HG03095 (cell line): ENCODE results near the gene MPP1.
A peak's percentile ranks its signal among the peaks of the same experiment; 100 is the strongest.

Experiments used
- ATAC-seq: cut with Tn5 transposase; IDR thresholded peaks from one replicate; pipeline ENCODE4 v1.9.1; 2021; ENCODE audit warnings: moderate library complexity; ENCODE audit not compliant: unreplicated experiment

MPP1 gene

DNA sequence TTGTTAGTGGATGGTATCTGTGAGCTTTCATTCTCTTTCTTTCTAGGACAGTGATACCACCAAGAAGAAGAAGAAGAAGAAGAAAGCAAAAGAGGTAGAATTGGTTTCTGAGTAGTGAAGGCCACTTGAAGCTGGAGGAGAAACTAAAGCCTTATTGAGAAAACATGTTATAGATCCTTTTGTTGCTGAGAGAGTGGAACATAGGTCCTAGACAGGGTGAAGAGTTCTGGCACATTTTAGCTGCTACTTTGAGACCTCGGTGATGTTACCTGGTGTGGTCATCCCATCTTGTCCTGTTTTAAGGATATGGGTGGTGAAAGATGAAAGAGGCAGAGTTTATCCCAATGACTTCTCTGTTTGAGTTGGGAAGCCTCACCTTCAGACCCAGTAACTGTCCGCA, 28.5 kb downstream of the MPP1 start:
- ATAC-seq: no peak

DNA sequence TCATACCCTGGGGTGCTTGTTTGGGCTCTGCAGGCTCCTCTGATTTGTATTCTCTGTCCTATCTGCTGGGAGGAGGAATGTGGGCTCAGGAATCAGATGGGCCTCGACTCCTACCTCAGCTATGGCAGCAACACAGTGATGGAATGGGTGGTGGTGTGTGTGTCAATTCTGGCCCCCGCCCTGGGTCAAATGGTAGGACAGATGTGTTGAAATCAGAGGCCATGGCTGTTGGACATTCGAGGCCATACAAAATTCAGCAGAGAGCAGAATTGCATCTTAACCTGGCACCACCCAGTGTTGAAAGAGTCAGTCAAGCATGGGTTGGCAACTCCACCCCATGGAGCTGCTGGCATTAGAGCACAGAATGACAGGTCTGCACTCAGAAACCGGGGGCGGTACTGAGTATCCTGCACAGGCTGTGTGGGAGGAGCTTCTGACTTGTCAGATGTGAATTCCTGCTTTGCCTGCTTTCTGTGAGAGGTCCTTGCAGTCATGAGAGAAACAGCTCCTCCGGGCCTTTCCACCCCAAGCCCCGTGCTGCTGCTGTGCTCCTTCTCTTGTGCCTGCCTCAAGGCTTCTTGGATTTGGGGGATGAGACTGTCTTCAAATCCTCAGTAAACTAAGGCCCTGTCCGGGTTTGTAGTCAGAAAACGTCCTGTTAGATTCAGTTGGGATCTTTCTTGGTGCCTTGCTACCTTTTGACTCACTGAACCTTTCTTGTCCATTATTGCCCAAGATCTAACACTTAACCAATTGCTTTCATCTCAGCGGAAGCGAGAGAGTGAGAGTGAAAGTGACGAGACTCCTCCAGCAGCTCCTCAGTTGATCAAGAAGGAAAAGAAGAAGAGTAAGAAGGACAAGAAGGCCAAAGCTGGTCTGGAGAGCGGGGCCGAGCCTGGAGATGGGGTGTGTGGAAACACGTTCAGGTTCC, 29.6 kb downstream of the MPP1 start:
- no peak for ATAC-seq

DNA sequence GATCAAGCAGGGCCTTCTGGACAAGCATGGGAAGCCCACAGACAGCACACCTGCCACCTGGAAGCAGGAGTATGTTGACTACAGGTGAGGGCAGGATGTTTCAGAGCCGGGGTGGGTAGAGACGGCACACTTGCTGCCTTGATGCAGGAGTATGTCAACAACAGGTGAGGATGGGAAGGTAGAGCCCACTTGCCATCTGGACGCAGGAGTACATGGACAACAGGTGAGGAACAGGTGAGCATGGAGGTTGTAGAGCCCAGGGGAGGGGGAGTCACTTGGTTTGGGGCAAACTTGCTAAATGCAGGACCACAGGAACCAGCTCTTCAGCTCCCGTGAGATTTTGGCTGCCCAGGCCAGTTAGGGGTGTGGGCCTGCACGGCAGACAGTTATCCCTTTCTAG, 30.7 kb downstream of the MPP1 start:
- no peak for ATAC-seq

DNA sequence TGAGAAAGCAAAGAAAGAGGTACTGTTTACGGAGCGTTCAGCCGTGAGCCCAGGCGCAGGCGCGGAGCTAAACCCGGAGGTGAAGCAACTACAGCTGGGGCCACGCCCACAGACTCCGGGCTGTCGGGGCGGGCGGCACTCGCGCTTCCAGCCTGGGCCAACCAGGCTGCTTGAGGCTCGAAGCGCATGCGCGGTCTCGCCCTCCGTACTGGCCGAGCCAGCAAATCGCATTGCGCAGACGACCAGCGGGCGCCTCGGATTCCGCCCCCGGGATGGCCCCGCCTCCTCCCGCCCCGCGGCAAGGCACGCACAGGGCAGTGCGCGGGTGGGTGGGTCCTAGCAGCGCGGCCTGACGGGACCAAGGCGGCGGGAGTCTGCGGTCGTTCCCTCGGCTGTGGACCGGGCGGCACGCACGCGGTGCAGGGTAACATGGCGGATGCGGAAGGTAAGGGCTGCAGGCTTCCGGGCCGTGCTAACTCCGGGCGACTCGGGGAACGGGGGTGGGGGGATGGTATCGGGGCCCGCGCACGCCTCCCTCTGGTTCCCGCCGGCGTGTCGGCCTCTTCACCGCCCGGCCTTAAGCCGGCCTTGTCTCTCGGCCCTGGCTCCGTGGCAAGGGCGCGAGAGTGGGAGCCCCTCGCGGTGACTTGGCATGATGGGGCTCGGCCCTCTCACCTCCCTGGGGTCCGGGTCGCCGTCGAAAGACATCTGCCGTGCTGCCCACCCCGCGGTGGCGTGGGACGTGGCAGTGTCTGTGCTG, 42.6 kb downstream of the MPP1 start, which contains the start of gene DKC1:
Gene DKC1, plus strand, starts transcription at position 328 of the 760 bp plus-strand sequence. Its CDS starts 102 bp downstream, at position 430.
- peak; percentile 76 for ATAC-seq

DNA sequence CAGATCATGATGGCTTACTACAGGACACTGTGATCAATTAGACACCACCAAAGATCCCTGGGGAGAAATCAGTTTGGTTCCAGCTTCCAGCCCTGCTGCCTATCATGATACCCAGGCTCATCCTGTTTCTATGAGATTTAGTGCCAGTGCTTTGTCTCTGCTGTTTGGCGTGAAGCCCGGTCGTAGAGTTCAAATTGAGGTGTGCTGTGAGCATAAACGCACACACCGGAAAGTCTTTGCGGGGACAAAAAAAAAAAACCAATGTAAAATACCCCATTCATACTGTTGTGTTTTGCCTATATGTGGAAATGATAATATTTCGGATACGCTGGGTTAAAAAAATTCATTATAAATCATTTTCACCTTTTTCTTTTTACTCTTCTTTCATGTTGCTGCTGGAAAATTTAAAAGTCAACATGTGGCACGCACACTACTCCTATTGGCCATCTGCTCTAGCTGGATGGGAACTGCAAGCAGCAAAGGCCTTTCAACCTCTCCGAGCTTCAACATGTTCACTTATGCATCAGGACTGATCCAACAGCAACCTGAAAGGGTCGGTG, 43.2 kb downstream of the MPP1 start:
- no peak for ATAC-seq

DNA sequence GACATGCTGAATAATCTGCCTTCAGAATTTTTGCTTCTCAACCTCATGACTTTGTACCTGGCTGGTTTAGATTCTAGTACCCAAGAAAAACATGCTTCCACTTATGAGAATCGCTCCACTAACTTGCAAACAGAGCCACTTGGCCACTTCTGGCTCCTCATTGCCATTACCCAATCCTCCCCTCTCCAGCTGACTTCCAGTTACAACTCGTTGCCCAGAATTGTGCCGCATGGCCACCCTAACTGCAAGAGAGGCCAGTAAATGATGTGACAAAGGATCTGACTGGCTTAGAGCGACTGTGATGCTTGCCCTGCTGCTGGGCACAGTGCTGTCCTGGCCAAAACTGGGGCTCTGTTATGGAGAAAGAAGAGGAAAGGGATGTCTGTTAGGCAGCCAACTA, 46.6 kb downstream of the MPP1 start:
- no peak for ATAC-seq

DNA sequence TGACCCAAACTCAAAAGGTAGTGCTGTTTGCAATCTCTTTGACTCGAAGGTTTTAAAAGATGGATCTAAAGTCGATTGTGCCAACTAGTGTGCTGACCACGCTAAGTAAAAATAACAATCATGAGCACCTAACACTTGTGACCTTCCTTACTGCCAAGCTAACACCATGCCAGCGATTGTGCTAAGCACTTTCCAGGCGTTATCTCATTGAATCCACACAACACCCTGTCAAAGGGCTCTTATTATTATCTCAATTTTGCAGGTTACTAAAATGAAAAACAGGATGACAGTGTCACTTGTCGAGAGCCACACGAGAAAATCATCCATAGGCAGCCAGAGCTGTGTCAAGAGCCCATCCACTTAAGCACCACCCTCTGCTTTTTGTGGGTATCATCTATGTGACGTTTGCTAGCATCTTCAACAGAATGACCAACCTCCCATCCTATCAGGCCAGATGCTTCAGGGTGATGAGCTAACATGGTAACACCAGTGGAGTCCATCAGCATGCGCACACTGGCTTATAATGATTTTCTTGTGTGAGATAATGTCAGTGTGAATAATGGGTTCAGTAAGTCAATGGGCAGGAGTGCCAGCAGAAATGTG, 53.5 kb downstream of the MPP1 start:
- ATAC-seq: no peak

DNA sequence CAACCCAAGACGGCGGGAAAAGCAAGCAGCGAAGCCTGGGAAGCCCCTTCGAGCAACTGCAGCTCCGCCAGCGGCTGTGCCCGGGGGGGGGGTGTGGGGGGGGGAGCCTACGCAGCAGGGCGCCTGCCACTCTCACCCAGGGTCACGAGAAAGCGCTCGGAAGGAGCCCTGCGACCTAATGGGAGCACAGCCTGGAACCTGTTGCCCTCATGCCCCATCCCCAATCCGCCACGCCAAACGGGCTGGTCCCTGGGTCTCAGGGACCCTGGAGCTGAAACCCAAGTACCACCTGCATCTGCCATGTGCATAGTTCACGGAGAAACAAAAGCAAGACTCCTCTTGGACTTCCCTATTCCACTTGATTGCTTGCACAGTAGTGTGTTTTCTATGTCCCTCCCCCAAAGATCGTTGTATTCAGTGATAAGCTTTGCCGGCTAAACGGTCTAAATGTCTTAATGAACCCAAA, 54.0 kb downstream of the MPP1 start:
- no peak for ATAC-seq

DNA sequence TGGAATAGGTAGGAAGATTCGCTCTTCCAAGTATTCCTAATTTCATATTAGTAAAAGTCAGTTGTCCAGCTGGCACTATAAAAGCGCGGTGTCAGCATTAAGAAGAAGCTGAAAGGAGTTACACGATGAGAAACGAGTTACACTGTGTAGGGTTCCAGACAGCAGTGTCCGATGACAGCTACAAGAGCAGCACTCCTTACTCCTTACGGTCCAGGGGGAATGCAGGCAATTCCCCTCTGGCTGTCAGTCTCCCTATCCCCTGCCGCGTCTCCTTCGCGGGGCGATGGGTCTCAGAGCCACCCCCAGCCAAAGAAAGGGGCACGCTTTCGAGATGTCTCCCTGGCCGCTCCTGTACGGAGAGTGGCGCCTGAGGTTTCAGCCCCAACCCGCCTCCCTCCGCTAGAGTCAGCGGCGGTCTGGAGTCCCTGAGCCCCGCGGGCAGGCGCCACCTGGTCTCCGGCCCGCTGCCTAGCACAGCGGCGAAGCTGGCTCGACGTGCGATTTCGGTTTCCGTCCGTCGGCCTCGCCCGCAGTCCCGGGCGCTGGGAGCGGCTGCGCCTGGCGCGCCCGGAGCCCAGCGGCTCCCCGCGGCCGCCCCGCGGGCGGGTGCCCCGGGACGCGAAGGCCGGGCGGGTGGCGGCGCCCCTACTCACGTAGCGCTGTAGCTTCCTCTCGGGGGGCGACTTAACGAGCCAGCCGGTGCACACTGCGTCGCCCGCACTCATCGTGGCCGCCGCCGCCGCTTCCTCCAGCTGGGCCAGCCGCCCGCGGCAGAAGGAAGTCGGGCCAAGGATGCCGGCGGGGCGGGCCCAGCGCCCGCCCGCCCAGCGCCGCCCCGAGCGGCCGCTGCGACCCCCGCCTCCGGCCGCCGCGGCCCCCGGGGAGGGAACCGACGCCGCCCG, 54.7 kb downstream of the MPP1 start, which contains the start of gene GAB3:
Gene GAB3, minus strand, starts transcription at position 777 of the 902 bp plus-strand sequence. Its CDS starts 52 bp downstream, at position 725.
- peak; percentile 50 for ATAC-seq

DNA sequence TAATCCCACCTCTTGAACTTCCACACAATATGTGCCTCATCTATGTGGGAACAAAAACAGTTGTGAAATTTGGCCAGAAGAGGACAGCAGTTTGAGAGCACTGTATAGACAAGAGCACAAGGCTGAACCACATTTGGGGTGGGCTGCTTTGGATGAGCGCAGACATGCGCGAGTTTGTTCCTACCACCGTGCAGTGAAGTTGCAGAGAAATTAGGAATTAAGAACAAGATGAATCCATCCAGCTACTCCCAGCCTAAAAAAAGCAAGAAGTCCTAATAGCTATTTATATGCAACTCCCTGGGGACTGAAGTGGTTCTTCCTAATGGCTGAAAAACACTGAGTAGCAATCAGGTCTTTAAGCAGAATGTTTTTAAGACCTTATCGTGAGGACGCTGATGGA, 55.4 kb downstream of the MPP1 start:
- ATAC-seq: no peak

DNA sequence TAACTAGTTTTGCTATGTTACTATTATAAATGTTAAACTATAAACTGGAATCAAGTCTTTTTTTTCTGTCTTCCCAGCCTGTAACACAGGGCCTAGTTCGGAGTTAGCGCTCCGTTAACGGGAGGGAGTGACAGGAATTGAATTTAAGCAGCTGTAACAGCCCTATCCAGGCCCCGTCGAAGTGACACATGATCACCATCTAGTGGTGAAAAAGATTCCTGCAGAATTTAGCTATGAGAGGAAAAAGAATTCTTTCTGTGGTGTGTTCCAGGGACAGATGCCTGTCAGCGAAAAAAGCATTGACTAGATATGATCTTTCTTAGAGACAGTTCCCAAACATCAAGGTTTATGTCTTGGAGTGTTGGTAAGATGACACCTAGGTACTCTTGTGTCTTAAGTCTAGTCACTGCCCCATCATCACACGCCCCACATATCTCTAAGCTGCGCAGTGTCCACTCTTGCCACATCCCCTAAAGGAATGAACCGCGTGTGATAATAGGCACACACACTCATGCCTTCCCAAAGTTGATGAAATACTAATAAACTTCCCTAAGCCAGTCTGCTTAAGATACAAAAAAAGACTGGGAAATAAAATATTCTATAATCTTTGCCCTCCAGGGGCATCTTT, 56.5 kb downstream of the MPP1 start:
- no peak for ATAC-seq

DNA sequence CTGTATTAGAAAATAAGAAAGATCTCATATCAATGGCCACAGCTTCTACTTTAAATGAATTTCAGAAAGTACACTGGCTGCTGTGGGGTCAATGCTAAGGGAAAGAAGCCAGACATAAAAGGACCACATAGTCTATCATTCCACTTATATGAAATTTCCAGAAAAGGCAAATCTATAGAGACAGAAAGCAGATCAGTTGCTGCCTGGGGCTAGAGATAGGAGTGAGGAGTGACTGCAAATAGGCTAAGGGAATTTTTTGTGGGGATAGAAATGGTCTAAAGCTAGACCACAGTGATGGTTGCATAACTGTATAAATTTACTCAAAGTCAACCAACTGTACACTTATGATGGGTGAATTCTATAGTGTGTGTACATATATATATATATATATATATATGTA, 62.7 kb downstream of the MPP1 start:
- no peak for ATAC-seq

DNA sequence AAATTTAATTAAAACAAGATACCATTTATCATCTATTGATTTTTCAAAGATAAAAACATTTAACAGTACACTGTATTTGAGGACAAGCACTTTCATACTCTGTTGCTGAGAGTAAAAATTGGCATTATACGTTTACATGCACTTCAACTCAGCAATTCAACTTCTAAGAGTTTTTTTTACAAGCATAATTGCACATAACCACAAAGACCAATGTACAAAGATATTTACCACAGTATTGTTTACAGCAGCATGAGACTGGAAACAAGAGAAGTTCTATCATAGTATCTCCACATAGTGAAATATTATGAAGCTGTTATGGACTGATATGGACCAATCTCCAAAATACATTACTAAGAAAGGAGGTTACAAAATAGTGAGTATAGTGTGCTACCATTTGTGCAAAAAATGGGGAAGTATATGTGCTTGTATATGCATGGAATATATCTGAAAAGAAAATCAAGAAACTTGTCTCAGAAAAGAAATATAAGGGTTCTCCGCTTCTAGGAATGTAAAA, 65.3 kb downstream of the MPP1 start:
- no peak for ATAC-seq

DNA sequence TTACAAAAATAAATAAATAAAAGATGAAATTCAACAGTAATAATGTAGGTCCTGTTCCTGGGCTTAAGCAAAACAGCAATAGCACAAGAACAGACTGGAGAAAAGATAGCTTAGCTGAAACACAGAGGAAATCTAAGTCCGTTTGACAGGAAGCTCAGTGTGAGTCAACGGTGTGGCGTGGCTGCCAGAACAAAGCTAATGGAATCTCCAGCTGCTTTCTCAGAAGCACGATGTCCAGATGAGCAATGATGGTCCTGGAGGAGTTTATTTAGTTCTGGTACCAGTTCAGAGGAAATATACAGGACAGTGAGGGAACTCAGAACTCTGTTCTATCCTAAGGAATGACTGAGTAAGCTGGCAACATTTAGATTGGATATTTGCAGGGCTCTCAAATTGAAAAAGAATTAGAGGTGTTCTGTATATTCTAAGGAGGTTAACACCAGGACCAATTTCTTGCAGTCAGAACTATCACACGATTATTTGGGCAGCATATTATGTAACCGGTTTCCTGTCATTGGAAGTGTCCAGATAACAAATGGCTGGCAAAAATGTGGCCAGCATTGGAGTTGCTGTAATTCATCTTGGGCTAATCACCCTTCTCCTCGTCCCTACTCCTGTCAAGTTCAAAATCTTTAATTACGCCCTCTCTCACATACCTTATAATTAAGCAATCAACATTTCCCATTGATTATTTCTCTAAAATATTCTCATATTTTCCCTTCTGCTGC, 67.1 kb downstream of the MPP1 start:
- ATAC-seq: no peak

DNA sequence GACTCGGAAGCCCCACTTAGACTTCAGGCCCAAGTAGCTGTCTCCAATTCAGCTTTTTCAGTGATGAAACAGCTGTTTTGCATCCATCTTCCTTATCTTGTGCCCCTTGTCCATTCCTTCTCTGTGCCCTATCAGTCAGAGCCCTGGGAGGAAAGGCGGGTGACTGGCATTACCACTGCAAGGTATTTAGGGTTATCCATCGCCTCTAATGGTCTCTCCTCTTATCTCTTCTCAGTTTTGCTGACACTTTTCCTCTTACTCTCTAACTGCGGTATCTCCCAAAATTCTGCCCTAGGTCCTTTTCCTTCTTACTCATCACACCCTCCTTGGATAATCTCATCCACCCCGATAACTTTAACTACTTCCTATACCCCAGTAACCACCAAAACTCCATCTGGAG, 68.1 kb downstream of the MPP1 start:
- ATAC-seq: no peak

DNA sequence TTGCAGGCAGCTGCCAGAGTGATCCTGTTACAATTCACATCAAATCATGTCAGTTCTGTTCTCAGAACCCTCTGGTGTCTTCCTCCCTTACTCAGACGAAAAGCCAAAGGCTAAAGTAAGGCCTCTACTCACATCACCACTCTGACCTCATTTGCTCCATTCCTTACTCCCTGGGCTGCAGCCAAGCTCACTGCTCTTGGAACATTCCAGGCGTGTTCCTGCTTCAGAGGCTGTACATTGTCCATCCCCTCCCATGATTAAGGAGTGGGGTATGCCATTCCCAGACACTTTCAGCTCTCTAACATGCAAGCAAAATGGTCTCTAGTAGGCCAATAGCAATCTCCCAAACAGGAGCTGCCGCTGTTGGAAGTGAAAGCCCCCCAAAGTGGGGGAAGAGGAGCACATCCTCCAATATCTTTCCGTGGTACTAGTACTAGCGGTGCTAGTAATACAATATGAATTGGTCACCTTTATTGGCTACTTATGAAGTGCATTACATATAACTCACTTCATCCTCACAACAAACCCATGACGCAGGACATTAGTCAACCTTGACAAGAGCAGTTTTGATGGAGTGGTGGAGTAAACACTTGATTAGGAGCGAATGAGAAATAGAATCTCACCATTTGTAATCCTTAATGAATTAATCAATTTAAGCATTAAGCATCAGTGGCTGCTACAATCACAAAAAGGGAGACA, 69.4 kb downstream of the MPP1 start:
- ATAC-seq: no peak

DNA sequence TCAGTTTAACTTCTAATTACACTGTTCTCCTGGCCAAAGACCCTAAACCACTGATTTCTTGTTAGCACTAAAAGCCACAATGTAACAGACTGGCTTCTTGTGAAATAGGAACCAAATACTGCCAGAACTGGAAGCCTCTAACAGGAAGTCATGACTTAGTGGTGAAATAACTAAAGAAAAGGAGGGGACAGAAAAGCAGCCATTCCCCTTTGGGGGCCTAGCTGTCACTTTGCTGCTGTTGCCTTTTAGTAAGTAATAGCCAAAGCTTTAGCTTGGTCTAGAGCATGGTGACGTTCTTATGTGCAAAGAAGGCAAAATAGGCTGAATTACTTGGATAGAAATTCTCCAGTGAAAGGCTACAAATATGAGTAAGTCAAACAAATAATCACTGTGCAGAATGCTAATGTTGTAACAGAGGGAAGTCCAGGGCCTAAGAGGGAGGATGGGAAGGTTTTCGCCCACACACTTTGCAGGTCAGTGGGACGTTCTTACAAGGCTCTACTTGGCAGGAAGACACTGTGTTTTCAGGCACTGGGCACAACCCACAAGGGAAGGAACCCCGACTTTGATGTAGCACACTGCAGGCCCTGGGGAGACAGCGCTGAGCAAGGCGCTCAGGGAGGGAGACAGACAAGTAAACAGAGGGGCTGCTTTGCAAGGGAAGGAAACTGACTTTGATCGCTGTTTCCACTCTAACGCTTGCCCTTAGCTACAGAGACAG, 71.1 kb downstream of the MPP1 start:
- ATAC-seq: no peak
